HAP-1 (cell line): ENCODE data around the gene CNOT9.

ENCODE experiments used
- DNase-seq, 2 experiments: peaks; one replicate each; pipeline ENCODE4 v3.0.0-alpha.2; 2016 to 2020; ENCODE audit warnings: low spot score in 2 of 2
- H3K27me3 ChIP-seq: fragments of 250-450 bp; sonication (Bioruptor Pico); 2 replicates; pipeline ENCODE4 v1.5.1; 2020; ENCODE audit warnings: low read depth, mild to moderate bottlenecking, moderate library complexity
- H3K36me3 ChIP-seq: fragments of 250-450 bp; sonication (Bioruptor Pico); replicated peaks from 2 replicates; pipeline ENCODE4 v1.5.1; 2020; ENCODE audit warnings: mild to moderate bottlenecking
- H3K4me1 ChIP-seq: fragments of 250-450 bp; sonication (Bioruptor Pico); 2 replicates; pipeline ENCODE4 v1.5.1; 2020; ENCODE audit warnings: mild to moderate bottlenecking
- H3K4me3 ChIP-seq: fragments of 250-450 bp; sonication (Bioruptor Pico); 2 replicates; pipeline ENCODE4 v1.5.1; 2020; ENCODE audit warnings: mild to moderate bottlenecking, moderate library complexity
- H3K9me3 ChIP-seq: fragments of 250-450 bp; sonication (Bioruptor Pico); 2 replicates; pipeline ENCODE4 v1.5.1; 2020; ENCODE audit warnings: mild to moderate bottlenecking, moderate library complexity
- in situ Hi-C: fragments of 300-500 bp; cut with MboI; formaldehyde crosslinking; loops from 3 replicates; pipeline ENCODE4 v1.14.3; 2020; ENCODE audit warnings: low sequenced_read_pairs, inconsistent platforms, mixed read lengths

Gene CNOT9

DNA sequence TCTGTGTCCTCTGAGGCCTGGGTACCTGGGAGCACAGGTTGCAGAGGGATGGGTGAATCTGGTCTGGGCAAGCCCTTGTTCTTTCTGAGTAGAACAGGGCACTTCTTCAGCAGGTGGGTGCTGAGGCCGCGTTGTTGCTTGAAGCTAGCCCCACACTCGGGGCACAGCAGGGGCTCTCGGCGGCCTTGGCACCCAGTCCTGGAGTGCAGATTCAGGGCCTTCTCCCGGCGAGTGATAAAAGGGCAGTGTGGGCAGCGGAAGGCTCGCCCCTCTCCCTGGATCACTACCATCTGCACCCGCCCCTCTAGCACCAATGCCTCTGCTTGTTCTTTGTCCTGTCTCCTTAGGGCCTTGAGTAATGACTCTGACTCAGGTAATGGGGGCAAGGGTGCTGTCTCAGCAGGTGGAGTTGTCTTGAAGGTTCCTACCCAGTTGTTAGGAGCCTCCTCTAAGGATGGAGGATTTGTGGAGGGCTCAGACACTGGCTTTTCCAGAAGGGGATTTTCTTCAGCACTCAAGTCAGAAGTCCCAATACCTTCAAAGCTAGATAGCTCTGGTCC is 75.2 kb downstream of the CNOT9 start:
- Histone ChIP-seq H3K4me3 (no peak overlapping the region), H3K36me3 (peaks cover 85% of the 10 kb centered on the region), H3K9me3 (no peaks in the 10 kb centered on the region), H3K4me1 (no peaks in the 10 kb centered on the region), H3K27me3 (no peaks in the 10 kb centered on the region)
- DNase-seq = no peak
- in situ Hi-C loops = loop anchor here (10.0 kb wide), 1 partner anchor 239 kb away; no protein-coding TSS in a partner anchor

DNA sequence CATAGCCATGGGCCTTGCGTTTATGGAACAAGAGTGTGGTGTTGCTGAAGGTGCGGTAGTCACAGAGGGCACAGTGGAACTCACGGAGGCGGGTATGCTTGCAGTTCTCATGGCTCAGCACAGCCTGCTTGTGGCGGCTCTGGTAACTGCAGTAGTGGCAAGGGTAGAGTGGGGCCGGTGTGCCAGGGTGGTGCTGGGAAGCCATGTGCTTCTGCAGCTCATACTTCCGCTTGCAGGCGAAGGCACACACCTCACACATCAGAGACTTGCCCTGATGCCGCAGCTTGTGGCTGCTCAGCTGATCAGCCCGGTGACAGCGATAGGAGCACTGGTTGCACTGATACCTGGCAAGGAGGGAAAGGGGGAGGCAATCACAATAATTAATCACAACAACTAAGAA is 76.1 kb downstream of the CNOT9 start:
- H3K36me3 ChIP-seq = peaks cover 88% of the 10 kb centered on the region
- H3K4me1 ChIP-seq = no peaks in the 10 kb centered on the region
- in situ Hi-C loops = loop anchor here (10.0 kb wide), 1 partner anchor 240 kb away; no protein-coding TSS in a partner anchor

DNA sequence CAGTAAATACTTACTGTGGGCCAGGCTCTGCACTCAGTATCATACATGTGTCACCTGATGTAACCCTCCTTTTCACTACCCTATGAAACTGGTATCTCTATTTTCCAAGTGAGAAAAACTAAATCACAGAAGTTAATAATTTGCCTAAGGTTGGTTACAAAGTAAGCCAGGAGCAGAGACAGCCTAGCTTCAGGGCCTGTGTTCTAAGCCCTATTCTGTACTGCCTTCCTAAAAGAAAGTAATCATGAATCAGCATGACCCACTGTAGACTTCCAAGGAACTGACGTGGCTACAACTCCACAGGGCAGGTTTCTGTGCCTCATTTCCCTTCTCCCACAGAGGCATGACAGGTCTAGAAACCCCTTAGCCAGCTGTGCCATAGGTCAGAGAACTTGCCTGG is 76.5 kb downstream of the CNOT9 start:
- in situ Hi-C loops = loop anchor here (10.0 kb wide), 1 partner anchor 240 kb away; no protein-coding TSS in a partner anchor
- Histone ChIP-seq H3K9me3 (no peaks in the 10 kb centered on the region), H3K4me1 (no peaks in the 10 kb centered on the region), H3K27me3 (no peaks in the 10 kb centered on the region), H3K4me3 (no peak overlapping the region), H3K36me3 (peaks cover 89% of the 10 kb centered on the region)
- no peak for DNase-seq

More for the DNA sequence above, 76.1 kb downstream of the CNOT9 start:
- Histone ChIP-seq H3K27me3 (no peaks in the 10 kb centered on the region), H3K4me3 (no peak overlapping the region), H3K9me3 (no peaks in the 10 kb centered on the region)
- no peak for DNase-seq
